Activated CD4-positive, alpha-beta T cell treated with anti-CD3 and anti-CD28 coated beads for 36 hours (primary cell): Measurements from ENCODE around the gene CDK7. TPM values are rescaled to one million over a fixed set of nuclear protein-coding genes. Genes with fewer than 3 reads are reported as not detected.
"Not testable (repeated sequence)": the region's sequence is repeated elsewhere in the genome, so short reads cannot be mapped to it uniquely, and the experiment has no call there.

Experiments
- ATAC-seq: fragments of 200-7000 bp; cut with Tn5 transposase; one replicate; pipeline ENCODE4 v1.10.0; 2021; ENCODE audit warnings: mild to moderate bottlenecking, moderate library complexity
- CTCF ChIA-PET: fragments of 350-600 bp; sonication (Branson Sonifier 250); formaldehyde crosslinking; loops from one replicate; lab custom pipeline; 2021; ENCODE audit warnings: antibody characterized with exemption; lab: Charles Lee
- POLR2A ChIA-PET: fragments of 350-600 bp; sonication (Branson Sonifier 250); formaldehyde crosslinking; loops from one replicate; lab custom pipeline; 2021; ENCODE audit warnings: antibody characterized with exemption, inconsistent platforms; lab: Charles Lee
- DNase-seq: peaks from one replicate; pipeline ENCODE4 v3.0.0-alpha.2; 2020
- H3K27ac Mint-ChIP-seq: one replicate; pipeline ENCODE4 v1.8.0; 2021; ENCODE audit warnings: mixed read lengths
- H3K27me3 Mint-ChIP-seq: one replicate; pipeline ENCODE4 v1.8.0; 2021; ENCODE audit warnings: mixed read lengths
- H3K36me3 Mint-ChIP-seq: one replicate; pipeline ENCODE4 v1.8.0; 2021; ENCODE audit warnings: low read depth, mixed read lengths
- H3K4me1 Mint-ChIP-seq: one replicate; pipeline ENCODE4 v1.8.0; 2021; ENCODE audit warnings: mixed read lengths
- H3K4me3 Mint-ChIP-seq: one replicate; pipeline ENCODE4 v1.8.0; 2021; ENCODE audit warnings: mild to moderate bottlenecking, moderate library complexity, mixed read lengths
- H3K9me3 Mint-ChIP-seq: one replicate; pipeline ENCODE4 v1.8.0; 2021; ENCODE audit warnings: low read depth, mixed read lengths
- intact Hi-C, 2 experiments: fragments of 100-400 bp; cut with DNase I in 1 of 2; cut with micrococcal nuclease in 1 of 2; formaldehyde crosslinking; loops; one replicate each; pipeline versions ENCODE4 v1.14.2 to v1.15.1; 2022 to 2024; cut with DNase I, micrococcal nuclease
- total RNA-seq, 2 experiments: library from RNA; stranded (reverse); gene quantifications; one replicate each; pipeline ENCODE4 v1.2.3, GENCODE V29; 2021

Gene CDK7
- total RNA-seq, 2 experiments from 2014 or later, result 47.0 to 47.8 TPM

DNA sequence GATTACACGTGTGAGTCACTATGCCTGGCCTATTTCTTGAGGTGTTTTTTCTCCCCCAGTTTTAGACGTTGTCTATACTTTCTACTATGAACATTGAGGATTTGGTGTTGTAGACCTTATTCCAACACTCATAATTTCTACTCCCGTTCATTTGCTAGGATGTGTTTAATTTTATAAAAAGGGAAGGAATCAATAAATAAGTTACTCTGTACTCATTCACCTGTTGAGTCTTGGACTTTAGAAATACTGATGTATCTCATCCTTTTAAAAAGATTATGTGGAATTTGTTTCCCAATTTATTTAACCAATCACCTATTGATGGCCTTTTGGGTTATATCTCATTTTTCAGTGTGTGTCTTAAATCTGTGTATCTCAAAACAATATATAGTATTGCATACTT lies 3.2 kb downstream of the CDK7 start:
- ATAC-seq, result no peak
- Mint-ChIP-seq H3K36me3 (peaks cover 40% of the 10 kb centered on the region), H3K4me3 (no peak overlapping the region)

DNA sequence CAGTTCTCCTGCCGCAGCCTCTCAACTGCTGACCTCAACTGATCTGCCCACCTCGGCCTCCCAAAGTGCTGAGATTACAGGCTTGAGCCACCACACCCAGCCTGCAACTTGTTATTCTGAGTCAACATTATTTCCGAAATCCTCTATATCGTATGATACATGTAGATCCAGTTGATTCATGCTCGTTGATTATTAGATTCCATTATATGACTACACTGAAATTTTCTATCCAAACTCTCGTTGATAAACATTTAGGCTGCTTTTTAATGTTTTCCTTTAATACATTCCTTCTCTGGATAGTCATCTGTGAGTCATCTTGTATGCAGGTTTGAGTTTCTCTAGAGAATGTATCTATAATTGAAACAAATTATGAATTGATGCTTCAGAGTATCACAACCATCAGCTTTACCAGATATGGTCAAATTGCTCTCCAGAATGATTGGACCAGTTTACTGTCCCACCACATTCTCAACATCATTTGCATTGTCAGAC lies 4.1 kb downstream of the CDK7 start:
- ChIA-PET POLR2A (no interaction called here), CTCF (no interaction called here)
- DNase-seq (no peak), ATAC-seq (no peak)
- Mint-ChIP-seq H3K4me1 (peaks cover 50% of the 10 kb centered on the region), H3K27ac (no peak overlapping the region), H3K4me3 (no peak overlapping the region), H3K9me3 (no peaks in the 10 kb centered on the region), H3K27me3 (no peaks in the 10 kb centered on the region), H3K36me3 (peaks cover 42% of the 10 kb centered on the region)
- intact Hi-C loops, result loop anchor here in 1 of 2 experiments (10.0 kb wide), 1 partner anchor 96 kb away; the partner anchor contains the start of gene CCDC125

More for the DNA sequence above, 3.2 kb downstream of the CDK7 start:
- Mint-ChIP-seq H3K4me1 (peaks cover 46% of the 10 kb centered on the region), H3K9me3 (no peaks in the 10 kb centered on the region), H3K27ac (no peak overlapping the region), H3K27me3 (no peaks in the 10 kb centered on the region)
- intact Hi-C loops, result loop anchor here in 1 of 2 experiments (10.0 kb wide), 1 partner anchor 97 kb away; the partner anchor contains the start of gene CCDC125
- ChIA-PET POLR2A (no interaction called here), CTCF (no interaction called here)
- no peak for DNase-seq

DNA sequence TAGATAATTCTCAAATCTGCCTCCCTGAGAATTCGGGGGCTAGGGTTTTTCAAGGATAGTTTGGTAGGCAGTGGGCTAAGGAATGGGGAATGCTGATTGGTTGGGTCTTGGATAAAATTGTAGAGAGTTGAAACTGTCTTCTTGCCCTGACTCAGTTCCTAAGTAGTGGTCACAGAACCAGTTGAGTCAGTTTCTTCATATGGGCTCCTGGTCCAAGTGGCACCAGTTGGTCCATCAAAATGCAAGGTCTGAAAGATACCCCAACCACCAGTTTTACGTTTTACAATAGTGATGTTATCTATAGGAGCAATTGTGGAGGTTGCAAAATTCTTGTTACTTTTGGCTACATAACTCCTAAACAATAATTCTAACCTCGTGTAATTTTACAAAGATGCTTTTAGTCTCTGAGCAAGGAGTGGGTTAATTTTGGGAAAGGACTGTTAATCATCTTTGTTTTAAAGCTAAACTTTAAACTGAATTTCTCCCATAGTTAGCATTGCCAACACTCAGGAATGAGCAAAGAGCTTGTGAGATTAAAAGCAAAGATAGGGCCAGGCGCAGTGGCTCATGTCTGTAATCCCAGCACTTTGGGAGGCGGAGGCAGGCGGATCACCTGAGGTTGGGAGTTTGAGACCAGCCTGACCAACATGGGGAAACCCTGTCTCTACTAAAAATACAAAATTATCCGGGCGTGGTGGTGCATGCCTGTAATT lies 7.7 kb downstream of the CDK7 start:
- intact Hi-C loops, result no loop called here
- H3K27ac Mint-ChIP-seq, result no peak overlapping the region
- ATAC-seq (no peak), DNase-seq (no peak)
- H3K9me3 Mint-ChIP-seq, result peaks cover under 1% of the 10 kb centered on the region
- H3K4me1 Mint-ChIP-seq, result peaks cover 48% of the 10 kb centered on the region
- no peaks in the 10 kb centered on the region for H3K27me3 Mint-ChIP-seq
- H3K36me3 Mint-ChIP-seq, result peaks cover 50% of the 10 kb centered on the region
- POLR2A ChIA-PET, result interaction anchor here (0.6 kb wide), 1 partner anchor 8 kb away, joined by 3 read pairs; the partner anchor contains the start of gene CDK7
- no peak overlapping the region for H3K4me3 Mint-ChIP-seq
- CTCF ChIA-PET, result interaction anchor here (0.6 kb wide), 1 partner anchor 23 kb away, joined by 3 read pairs; no protein-coding TSS in a partner anchor

GRCh38 chr5:69245031-69245430 lies 10.3 kb downstream of the CDK7 start:
- DNase-seq (no peak), ATAC-seq (no peak)
- intact Hi-C loops, result no loop called here
- peaks cover 8% of the 10 kb centered on the region for H3K9me3 Mint-ChIP-seq
- ChIA-PET POLR2A (no interaction called here), CTCF (no interaction called here)
- H3K4me3 Mint-ChIP-seq, result no peak overlapping the region
- no peak overlapping the region for H3K27ac Mint-ChIP-seq
- no peaks in the 10 kb centered on the region for H3K27me3 Mint-ChIP-seq
- H3K36me3 Mint-ChIP-seq, result peaks cover 47% of the 10 kb centered on the region
- peaks cover 29% of the 10 kb centered on the region for H3K4me1 Mint-ChIP-seq

DNA sequence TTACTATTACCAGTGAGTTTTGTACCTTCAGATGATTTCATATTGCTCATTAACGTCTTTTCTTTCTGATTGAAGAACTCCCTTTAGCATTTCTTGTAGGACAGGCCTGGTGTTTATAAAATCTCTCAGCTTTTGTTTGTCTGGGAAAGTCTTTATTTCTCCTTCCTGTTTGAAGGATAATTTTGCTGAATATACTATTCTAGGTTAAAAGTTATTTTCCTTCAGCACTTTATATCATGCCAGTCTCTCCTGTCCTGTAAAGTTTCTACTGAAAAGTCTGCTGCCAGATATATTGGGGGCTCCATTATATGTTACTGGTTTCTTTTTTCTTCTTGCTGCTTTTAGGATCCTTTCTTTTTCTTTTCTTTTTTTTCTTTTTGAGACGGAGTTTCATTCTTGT lies 13.3 kb downstream of the CDK7 start:
- no peaks in the 10 kb centered on the region for H3K27me3 Mint-ChIP-seq
- peaks cover 23% of the 10 kb centered on the region for H3K4me1 Mint-ChIP-seq
- H3K4me3 Mint-ChIP-seq, result no peak overlapping the region
- peaks cover 8% of the 10 kb centered on the region for H3K9me3 Mint-ChIP-seq
- H3K27ac Mint-ChIP-seq, result no peak overlapping the region
- no peak for ATAC-seq
- no peak for DNase-seq
- ChIA-PET CTCF (no interaction called here), POLR2A (no interaction called here)
- intact Hi-C loops, result no loop called here
- peaks cover 35% of the 10 kb centered on the region for H3K36me3 Mint-ChIP-seq

GRCh38 chr5:69250593-69250992 lies 15.9 kb downstream of the CDK7 start:
- Mint-ChIP-seq H3K9me3 (peaks cover 8% of the 10 kb centered on the region), H3K27ac (no peak overlapping the region), H3K4me3 (no peak overlapping the region), H3K36me3 (peaks cover 29% of the 10 kb centered on the region), H3K27me3 (no peaks in the 10 kb centered on the region), H3K4me1 (peaks cover 11% of the 10 kb centered on the region)
- ChIA-PET CTCF (interaction anchor here (0.7 to 1.5 kb wide), 3 partner anchors 15 to 207 kb away, joined by 3 read pairs; no protein-coding TSS in a partner anchor), POLR2A (no interaction called here)
- intact Hi-C loops, result no loop called here
- ATAC-seq (no peak), DNase-seq (no peak)

DNA sequence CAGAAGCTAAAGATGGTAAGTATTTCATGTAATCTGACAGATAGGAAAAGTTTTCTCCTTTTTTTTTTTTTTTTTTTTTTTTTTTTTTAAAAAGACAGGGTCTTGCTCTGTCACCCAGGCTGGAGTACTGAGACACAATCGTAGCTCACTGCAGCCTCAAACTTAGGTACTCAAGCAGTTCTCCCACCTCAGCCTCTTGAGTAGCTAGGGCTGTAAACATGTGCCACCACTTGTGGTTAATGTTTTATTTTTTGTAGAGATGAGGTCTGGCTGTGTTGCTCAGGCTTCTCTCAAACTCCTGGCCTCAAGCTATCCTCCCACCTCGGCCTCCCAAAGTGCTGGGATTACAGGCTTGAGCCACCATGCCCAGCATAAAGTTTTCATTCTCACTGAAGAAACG lies 17.8 kb downstream of the CDK7 start:
- Mint-ChIP-seq H3K27me3 (no peaks in the 10 kb centered on the region), H3K9me3 (peaks cover 7% of the 10 kb centered on the region), H3K27ac (no peak overlapping the region), H3K4me3 (no peak overlapping the region), H3K36me3 (peaks cover 28% of the 10 kb centered on the region), H3K4me1 (peaks cover 3% of the 10 kb centered on the region)
- ATAC-seq (no peak), DNase-seq (no peak)
- CTCF ChIA-PET, result interaction anchor here (1.4 kb wide), 1 partner anchor 19 kb away, joined by 5 read pairs; no protein-coding TSS in a partner anchor
- intact Hi-C loops, result no loop called here
- POLR2A ChIA-PET, result no interaction called here

GRCh38 chr5:69255940-69256339 lies 21.3 kb downstream of the CDK7 start:
- H3K27me3 Mint-ChIP-seq, ATAC-seq, H3K9me3 Mint-ChIP-seq, intact Hi-C loops, H3K4me1 Mint-ChIP-seq, POLR2A ChIA-PET, DNase-seq, H3K4me3 Mint-ChIP-seq, H3K27ac Mint-ChIP-seq: not testable (repeated sequence)
- H3K36me3 Mint-ChIP-seq, result peaks cover 17% of the 10 kb centered on the region
- CTCF ChIA-PET, result interaction anchor here (0.6 to 1.3 kb wide), 2 partner anchors 9 to 350 kb away, joined by 3 to 4 read pairs; no protein-coding TSS in a partner anchor

- Mint-ChIP-seq H3K27me3 (no peaks in the 10 kb centered on the region), H3K4me1 (no peaks in the 10 kb centered on the region), H3K27ac (no peak overlapping the region), H3K4me3 (no peak overlapping the region), H3K9me3 (no peaks in the 10 kb centered on the region), H3K36me3 (peaks cover 28% of the 10 kb centered on the region)
- intact Hi-C loops, result no loop called here
- CTCF ChIA-PET, result interaction anchor here (0.5 kb wide), 1 partner anchor 9 kb away, joined by 3 read pairs; no protein-coding TSS in a partner anchor
- POLR2A ChIA-PET, result no interaction called here
- DNase-seq (no peak), ATAC-seq (no peak)
Measured at GRCh38 chr5:69257577-69257976, 22.9 kb downstream of the CDK7 start.

GRCh38 chr5:69261034-69261433 lies 26.3 kb downstream of the CDK7 start:
- Mint-ChIP-seq H3K4me3 (no peak overlapping the region), H3K27ac (no peak overlapping the region), H3K36me3 (peaks cover 39% of the 10 kb centered on the region), H3K4me1 (no peaks in the 10 kb centered on the region), H3K27me3 (no peaks in the 10 kb centered on the region), H3K9me3 (no peaks in the 10 kb centered on the region)
- ChIA-PET POLR2A (no interaction called here), CTCF (interaction anchor here (1.0 kb wide), 1 partner anchor 27 kb away, joined by 3 read pairs; no protein-coding TSS in a partner anchor)
- no peak for DNase-seq
- ATAC-seq, result no peak
- intact Hi-C loops, result no loop called here

- Mint-ChIP-seq H3K36me3 (peaks cover 37% of the 10 kb centered on the region), H3K27me3 (no peaks in the 10 kb centered on the region), H3K9me3 (no peaks in the 10 kb centered on the region), H3K4me1 (no peaks in the 10 kb centered on the region), H3K27ac (no peak overlapping the region), H3K4me3 (no peak overlapping the region)
- intact Hi-C loops, result no loop called here
- CTCF ChIA-PET, result interaction anchor here (0.6 to 1.4 kb wide), 5 partner anchors 8 to 49 kb away, joined by 3 to 7 read pairs (median 4); no protein-coding TSS in a partner anchor
- DNase-seq, result peak; percentile 31
- peak; percentile 44 for ATAC-seq
- POLR2A ChIA-PET, result interaction anchor here (0.6 kb wide), 1 partner anchor 216 kb away, joined by 3 read pairs; no protein-coding TSS in a partner anchor
Measured at GRCh38 chr5:69265931-69266330, 31.2 kb downstream of the CDK7 start.
